HK-2 (cell line): ENCODE data around the gene TMEM248.
A peak's percentile ranks its signal among the peaks of the same experiment; 100 is the strongest.
"Not testable (repeated sequence)": the region's sequence is repeated elsewhere in the genome, so short reads cannot be mapped to it uniquely, and the experiment has no call there.

Experiments
- DNase-seq: peaks from one replicate; pipeline ENCODE4 v3.0.0-alpha.2; 2018; ENCODE audit not compliant: unreplicated experiment

TMEM248 gene

GRCh38 chr7:66920769-66921395, at the start of gene TMEM248:
TMEM248 (plus strand) TSS chr7:66921225; CDS start chr7:66941866, 20,641 bp downstream.
- DNase-seq = peak; percentile 90

- no peak for DNase-seq
Measured at GRCh38 chr7:66873476-66873875, 47.5 kb upstream of the TMEM248 start.

GRCh38 chr7:66877577-66878300, 43.3 kb upstream of the TMEM248 start:
- DNase-seq = no peak

GRCh38 chr7:66878301-66878685, 42.7 kb upstream of the TMEM248 start:
- not testable (repeated sequence) for DNase-seq

- no peak for DNase-seq
Measured at GRCh38 chr7:66880053-66880452, 41.0 kb upstream of the TMEM248 start.

GRCh38 chr7:66880577-66880976, 40.4 kb upstream of the TMEM248 start:
- DNase-seq = not testable (repeated sequence)

- DNase-seq = peak; percentile 14
Measured at GRCh38 chr7:66883716-66884115, 37.3 kb upstream of the TMEM248 start.

GRCh38 chr7:66884556-66884955, 36.5 kb upstream of the TMEM248 start:
- DNase-seq = not testable (repeated sequence)

- no peak for DNase-seq
Measured at GRCh38 chr7:66886152-66886551, 34.9 kb upstream of the TMEM248 start.

- DNase-seq = not testable (repeated sequence)
Measured at GRCh38 chr7:66888223-66888622, 32.8 kb upstream of the TMEM248 start.

- peak; percentile 11 for DNase-seq
Measured at GRCh38 chr7:66894463-66895080, 26.5 kb upstream of the TMEM248 start.

GRCh38 chr7:66896441-66896840, 24.6 kb upstream of the TMEM248 start:
- DNase-seq = no peak

- DNase-seq = no peak
Measured at GRCh38 chr7:66899552-66900280, 21.3 kb upstream of the TMEM248 start.

GRCh38 chr7:66901941-66902843, 18.8 kb upstream of the TMEM248 start:
- no peak for DNase-seq

GRCh38 chr7:66902844-66903180, 18.2 kb upstream of the TMEM248 start:
- no peak for DNase-seq

GRCh38 chr7:66903360-66904062, 17.5 kb upstream of the TMEM248 start:
- DNase-seq = no peak

GRCh38 chr7:66904063-66904593, 16.9 kb upstream of the TMEM248 start:
- DNase-seq = no peak

GRCh38 chr7:66905278-66905677, 15.7 kb upstream of the TMEM248 start:
- no peak for DNase-seq

GRCh38 chr7:66905689-66906088, 15.3 kb upstream of the TMEM248 start:
- DNase-seq = no peak

GRCh38 chr7:66907731-66908130, 13.3 kb upstream of the TMEM248 start:
- DNase-seq = no peak
